Upper lobe of right lung (tissue), 1 donor: Measurements from ENCODE around the gene HTD2. TPM values are rescaled to one million over a fixed set of nuclear protein-coding genes. Genes with fewer than 3 reads are reported as not detected.

Experiments used
- ATAC-seq: fragments of 200-7000 bp; cut with Tn5 transposase; one replicate; pipeline ENCODE4 v1.9.1; 2020; ENCODE audit warnings: mild to moderate bottlenecking, moderate library complexity
- DNase-seq: peaks from one replicate; pipeline ENCODE4 v3.0.0-alpha.2; 2020
- H3K27ac ChIP-seq: fragments of 200-600 bp; one replicate; pipeline ENCODE4 v1.8.0; 2022
- H3K27me3 ChIP-seq: fragments of 200-600 bp; one replicate; pipeline ENCODE4 v1.8.0; 2022; ENCODE audit warnings: mild to moderate bottlenecking
- H3K36me3 ChIP-seq: fragments of 200-600 bp; one replicate; pipeline ENCODE4 v1.8.0; 2022
- H3K4me1 ChIP-seq: fragments of 200-600 bp; one replicate; pipeline ENCODE4 v1.8.0; 2022
- H3K4me3 ChIP-seq: fragments of 200-600 bp; one replicate; pipeline ENCODE4 v1.8.0; 2022; ENCODE audit warnings: mild to moderate bottlenecking
- H3K9me3 ChIP-seq: fragments of 200-600 bp; one replicate; pipeline ENCODE4 v1.8.0; 2022
- CTCF ChIP-seq: fragments of 200-600 bp; IDR thresholded peaks from one replicate; pipeline ENCODE4 v1.8.0; 2022; ENCODE audit warnings: antibody characterized with exemption
- intact Hi-C: fragments of 100-400 bp; cut with DNase I; formaldehyde crosslinking; loops from one replicate; pipeline ENCODE4 v1.11.0; 2022
- total RNA-seq: library from RNA; stranded (reverse); fragmentation: NEBNext Ultra II Directional; extraction: Animal tissue kit (Norgen Biotek cat#: 25700); gene quantifications from one replicate; pipeline ENCODE4 v1.2.1, GENCODE V29; 2021
- donor health status: DM: no; HTN: yes; CAD: no; lungs with severe emphysema.

Gene HTD2
- total RNA-seq, 1 donor from 2014 or later, result 6.2 TPM

- Histone ChIP-seq H3K9me3 (no peaks in the 10 kb centered on the region), H3K27me3 (no peaks in the 10 kb centered on the region), H3K4me1 (peaks cover 17% of the 10 kb centered on the region), H3K4me3 (no peak overlapping the region), H3K27ac (no peak overlapping the region), H3K36me3 (peaks cover 9% of the 10 kb centered on the region)
- TF ChIP-seq CTCF, result no peak
- ATAC-seq (no peak), DNase-seq (no peak)
- intact Hi-C loops, result no loop called here
Observed at GRCh38 chr3:58351920-58352319, 45.6 kb downstream of the HTD2 start.

GRCh38 chr3:58352626-58353025 is 46.3 kb downstream of the HTD2 start:
- H3K36me3 ChIP-seq, result peaks cover 9% of the 10 kb centered on the region
- no peak for DNase-seq
- no peak for ATAC-seq
- H3K27ac ChIP-seq, result no peak overlapping the region
- no peak overlapping the region for H3K4me3 ChIP-seq
- H3K27me3 ChIP-seq, result no peaks in the 10 kb centered on the region
- H3K9me3 ChIP-seq, result no peaks in the 10 kb centered on the region
- peaks cover 17% of the 10 kb centered on the region for H3K4me1 ChIP-seq
- intact Hi-C loops, result no loop called here
- TF ChIP-seq CTCF, result no peak

GRCh38 chr3:58353722-58354553 is 47.6 kb downstream of the HTD2 start:
- Histone ChIP-seq H3K27ac (no peak overlapping the region), H3K4me1 (peaks cover 17% of the 10 kb centered on the region), H3K27me3 (no peaks in the 10 kb centered on the region), H3K36me3 (no peaks in the 10 kb centered on the region), H3K9me3 (no peaks in the 10 kb centered on the region), H3K4me3 (no peak overlapping the region)
- no peak for DNase-seq
- intact Hi-C loops, result no loop called here
- no peak for TF ChIP-seq CTCF
- ATAC-seq, result peak; percentile 47

GRCh38 chr3:58355179-58355578 is 48.9 kb downstream of the HTD2 start:
- H3K27ac ChIP-seq, result no peak overlapping the region
- no peaks in the 10 kb centered on the region for H3K27me3 ChIP-seq
- intact Hi-C loops, result no loop called here
- ATAC-seq, result peak; percentile 34
- peaks cover 16% of the 10 kb centered on the region for H3K4me1 ChIP-seq
- TF ChIP-seq CTCF, result no peak
- no peaks in the 10 kb centered on the region for H3K9me3 ChIP-seq
- H3K4me3 ChIP-seq, result no peak overlapping the region
- DNase-seq, result no peak
- H3K36me3 ChIP-seq, result no peaks in the 10 kb centered on the region

GRCh38 chr3:58356054-58356453 is 49.7 kb downstream of the HTD2 start:
- intact Hi-C loops, result no loop called here
- TF ChIP-seq CTCF, result no peak
- Histone ChIP-seq H3K27me3 (no peaks in the 10 kb centered on the region), H3K9me3 (no peaks in the 10 kb centered on the region), H3K4me1 (peaks cover 10% of the 10 kb centered on the region), H3K4me3 (no peak overlapping the region), H3K36me3 (no peaks in the 10 kb centered on the region), H3K27ac (no peak overlapping the region)
- no peak for DNase-seq
- ATAC-seq, result peak; percentile 58
